HG03575 (cell line): ENCODE data around the gene GADD45A.
A peak's percentile ranks its signal among the peaks of the same experiment; 100 is the strongest.

Experiments
- ATAC-seq: cut with Tn5 transposase; IDR thresholded peaks from one replicate; pipeline ENCODE4 v1.9.1; 2021; ENCODE audit not compliant: unreplicated experiment, insufficient number of reproducible peaks, low FRiP score; ENCODE audit errors: extremely low read depth

The GADD45A gene

DNA sequence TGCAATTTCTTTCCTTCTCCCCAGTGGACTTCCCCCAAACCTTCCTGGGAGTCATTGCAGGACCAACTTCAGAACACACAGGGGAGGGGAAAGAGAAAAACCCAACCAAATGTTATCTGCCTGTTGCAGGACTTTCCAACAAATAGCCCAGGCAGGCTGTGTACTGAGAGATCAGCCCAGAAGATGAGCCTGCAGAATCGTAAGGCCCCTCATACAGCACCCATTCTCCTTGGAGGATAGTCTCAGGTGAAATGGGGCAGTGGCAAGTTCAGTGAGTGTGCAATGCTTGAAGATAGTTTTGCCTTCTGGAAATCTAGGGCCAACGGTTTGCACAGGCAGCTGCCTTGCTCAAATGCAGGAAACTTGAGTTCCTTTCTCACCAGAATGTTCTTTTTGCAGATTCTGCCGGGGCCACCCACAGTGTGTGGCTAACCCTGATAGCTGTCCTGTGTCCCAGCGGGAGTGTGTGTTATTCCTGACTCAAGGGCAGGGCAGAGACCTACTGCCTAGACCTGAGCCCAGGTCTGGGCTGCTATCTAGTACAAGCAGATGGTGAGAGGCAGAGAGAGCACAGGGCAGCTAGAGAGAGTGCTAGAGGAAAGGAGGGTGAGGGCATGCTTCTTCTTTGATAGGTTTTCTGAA, 48.8 kb downstream of the GADD45A start:
- no peak for ATAC-seq

DNA sequence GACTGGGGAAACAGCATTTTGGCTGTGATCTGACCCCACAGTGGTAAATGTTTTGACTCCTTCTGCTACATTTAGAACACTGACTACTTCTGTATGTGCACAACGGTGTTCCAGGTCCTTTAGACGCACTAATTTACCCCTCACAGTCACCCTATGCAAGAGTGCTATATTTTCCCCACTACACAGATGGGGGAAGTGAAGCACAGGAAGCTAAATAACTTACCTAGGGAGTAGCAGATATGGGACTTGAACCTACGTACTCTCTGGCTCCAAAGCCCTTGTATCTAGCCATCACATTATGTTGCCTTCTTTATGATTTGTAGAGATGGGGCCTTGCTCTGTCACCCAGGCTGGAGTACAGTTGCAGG, 49.3 kb downstream of the GADD45A start:
- ATAC-seq: no peak

DNA sequence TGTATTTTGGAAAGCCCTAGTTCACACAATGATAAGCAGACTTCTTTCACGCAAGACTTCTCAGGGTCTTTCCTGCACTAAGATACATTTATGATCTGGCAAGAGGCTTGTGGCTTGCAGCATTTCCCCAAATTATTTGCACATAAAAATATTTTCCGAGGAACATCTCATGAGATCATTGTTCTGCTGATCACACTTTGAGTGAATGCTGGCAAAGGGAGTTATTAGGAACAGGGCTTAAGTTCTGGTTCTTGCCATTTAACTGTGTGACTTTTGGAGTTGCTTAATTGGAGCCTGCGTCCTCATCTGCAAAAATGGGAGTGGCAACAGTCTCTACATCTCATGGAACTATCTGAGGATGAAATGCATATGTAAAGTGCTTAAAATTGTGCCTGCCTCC, 50.2 kb downstream of the GADD45A start:
- no peak for ATAC-seq

DNA sequence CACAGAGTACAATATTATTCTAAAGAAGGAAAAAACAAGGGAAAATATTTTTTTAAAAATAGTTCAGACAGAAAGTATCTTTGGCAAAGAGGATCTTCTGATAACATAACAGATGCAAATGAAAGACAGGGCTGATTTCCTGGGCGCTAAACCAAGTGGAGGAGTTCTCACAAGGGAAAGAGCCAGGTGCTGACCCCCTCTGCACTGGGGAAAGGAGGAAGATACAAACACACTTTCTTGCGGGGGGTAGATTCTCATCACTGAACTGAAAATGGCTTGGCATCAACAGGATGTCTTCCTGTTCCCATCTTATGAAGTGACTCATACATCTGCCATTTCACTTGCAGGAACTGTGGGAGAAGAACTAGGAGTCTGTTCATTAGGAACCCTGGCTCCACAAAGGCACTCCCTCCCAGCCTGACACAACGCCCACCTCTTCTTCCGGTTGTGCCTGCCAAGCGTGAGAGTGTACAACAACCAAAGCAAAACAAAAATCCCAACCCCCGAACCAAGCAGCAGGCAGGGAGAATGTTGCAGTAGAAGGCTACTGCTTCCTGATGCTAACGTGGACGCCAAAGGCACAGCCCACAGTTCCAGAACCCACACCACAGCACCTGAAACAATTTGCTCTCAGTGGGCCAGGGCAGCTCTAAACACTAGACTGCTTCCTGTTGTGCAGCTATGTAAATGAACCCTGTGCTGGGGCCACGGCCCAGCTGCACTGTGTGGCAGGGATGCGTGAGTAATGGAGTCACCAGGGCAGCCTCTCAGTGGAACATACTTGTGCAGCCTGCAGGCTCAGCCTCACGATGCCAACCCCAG, 51.0 kb downstream of the GADD45A start:
- ATAC-seq: peak; percentile 76

DNA sequence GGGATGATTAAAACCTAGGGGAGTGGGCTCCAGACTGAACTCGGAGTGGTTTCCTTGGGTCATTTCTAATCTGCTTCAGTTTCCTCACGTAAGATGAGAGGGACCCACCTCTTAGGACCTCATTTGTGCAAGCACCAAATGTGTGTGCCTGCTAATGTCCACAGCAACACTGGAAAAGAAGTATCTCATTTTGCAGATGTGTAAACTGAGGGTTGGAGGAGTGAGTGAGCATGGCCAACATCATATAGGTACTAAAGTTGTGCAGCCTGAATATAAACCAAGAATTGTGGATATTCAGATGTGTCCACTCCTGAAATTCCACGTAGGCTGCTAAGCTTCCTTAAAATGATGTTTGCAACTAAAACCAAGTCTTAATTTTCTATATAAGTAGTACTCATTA, 51.7 kb downstream of the GADD45A start:
- no peak for ATAC-seq

DNA sequence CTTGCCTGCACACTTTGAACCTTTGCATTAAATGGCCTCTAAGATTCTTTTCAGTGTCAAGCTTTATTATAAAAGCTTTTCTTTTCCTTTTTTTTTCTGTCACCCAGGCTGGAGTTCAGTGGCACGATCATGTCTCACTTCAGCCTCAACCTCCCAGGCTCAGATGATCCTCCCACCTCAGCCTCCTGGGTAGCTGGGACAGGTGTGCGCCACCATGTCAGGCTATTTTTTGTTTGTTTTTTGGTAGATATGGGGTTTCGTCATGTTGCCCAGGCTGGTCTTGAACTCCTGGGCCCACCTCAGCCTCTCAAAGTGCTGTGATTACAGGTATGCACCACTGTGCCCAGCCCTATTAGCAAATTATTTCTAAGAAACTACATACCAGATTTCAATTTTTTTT, 52.9 kb downstream of the GADD45A start:
- ATAC-seq: no peak
